ENCODE data around the gene CNTNAP2. TPM values are rescaled to one million over a fixed set of nuclear protein-coding genes. Genes with fewer than 3 reads are reported as not detected.

Gene CNTNAP2
- total and polyA plus RNA-seq, 2 of the 4 experiments (the other 2 are of a cell fraction), result not detected

GRCh38 chr7:146235195-146235594 lies 118.6 kb downstream of the CNTNAP2 start:
- BruUV-seq (replicated peaks), result no TSS peak
- ChIA-PET CTCF (no interaction called here), POLR2A (ENCODE audit: unreplicated experiment) (no interaction called here)
- Histone ChIP-seq H2AFZ (replicated peaks; ENCODE audit: low read length, poor library complexity) (no peak overlapping the region), H3K27ac (ENCODE audit: insufficient read depth, low read length) (no peak overlapping the region), H3K14ac (replicated peaks; ENCODE audit: low read depth, low read length) (no peak overlapping the region), H3K4me3 (ENCODE audit: insufficient read depth, low read depth, low read length) (no peak overlapping the region), H3K4me2 (ENCODE audit: low read depth, low read length) (no peak overlapping the region), H3K18ac (ENCODE audit: low read depth, low read length) (no peak overlapping the region), H3K4me1 (ENCODE audit: control insufficient read depth, insufficient read depth, low read length) (no peaks in the 10 kb centered on the region), H3K4ac (ENCODE audit: low read depth, low read length) (no peak overlapping the region), H3K9me3 (ENCODE audit: control insufficient read depth, insufficient read depth, low read length) (peaks cover 7% of the 10 kb centered on the region; the same call in 1 of the 2 replicates), H3K56ac (ENCODE audit: extremely low read depth, insufficient read depth, low read length) (no peak overlapping the region), H4K8ac (ENCODE audit: low read depth in 2 of 2, low read length in 2 of 2) (no peak overlapping the region), H2BK20ac (ENCODE audit: low read depth, low read length) (no peak overlapping the region), H3K9ac (ENCODE audit: low read depth, low read length) (no peak overlapping the region), H2AK5ac (ENCODE audit: low read depth, low read length) (no peak overlapping the region), H2BK5ac (ENCODE audit: low read depth, low read length, poor library complexity, severe bottlenecking) (no peak overlapping the region), H3K9me1 (ENCODE audit: insufficient read depth, low read length) (no peaks in the 10 kb centered on the region), H3K79me1 (ENCODE audit: low read depth in 1 of 2, low read length in 2 of 2) (no peaks in the 10 kb centered on the region), H2BK120ac (ENCODE audit: low read depth, low read length) (no peak overlapping the region), H2BK15ac (ENCODE audit: low read depth, low read length) (no peak overlapping the region), H3K23ac (ENCODE audit: low read depth, low read length) (no peak overlapping the region), H4K91ac (ENCODE audit: insufficient read depth, low read depth, low read length) (no peak overlapping the region), H3K36me3 (ENCODE audit: control insufficient read depth, insufficient read depth, low read length) (no peaks in the 10 kb centered on the region), H3K27me3 (ENCODE audit: control insufficient read depth, insufficient read depth, low read length) (no peaks in the 10 kb centered on the region), H4K5ac (ENCODE audit: low read depth, low read length) (no peak overlapping the region), H4K20me1 (ENCODE audit: insufficient read depth, low read length) (no peaks in the 10 kb centered on the region), H2AK9ac (replicated peaks; ENCODE audit: low read depth, low read length, poor library complexity) (no peak overlapping the region)
- WGBS, 2 experiments (ENCODE audit: extremely low coverage in 2 of 2, insufficient read length in 1 of 2), result no CpG with 5 or more reads among the region's 1 CpG
- intact Hi-C loops (cut with micrococcal nuclease) (no loop called here), in situ Hi-C loops (cut with MboI; ENCODE audit: low sequenced_read_pairs) (no loop called here), dilution Hi-C loops (cut with HindIII; ENCODE audit: low sequenced_read_pairs, unreplicated experiment) (no loop called here)
- no peak for DNase-seq
- TF ChIP-seq RCOR1 (IDR thresholded peaks at IDR 0.05; ENCODE audit: insufficient replicate concordance, low read length), result no peak
- TF ChIP-seq BHLHE40 (IDR thresholded peaks at IDR 0.05; ENCODE audit: low read depth, low read length), result no peak
- TF ChIP-seq RFX5 (IDR thresholded peaks at IDR 0.05; ENCODE audit: low read depth, low read length), result no peak
- TF ChIP-seq RAD21 (IDR thresholded peaks at IDR 0.05; ENCODE audit: low read length), result no peak
- TF ChIP-seq MAZ (IDR thresholded peaks at IDR 0.05; ENCODE audit: borderline replicate concordance, low read depth, low read length), result no peak
- TF ChIP-seq CEBPB (IDR thresholded peaks at IDR 0.05; ENCODE audit: low read depth, low read length), result no peak
- TF ChIP-seq NFE2L2 (IDR thresholded peaks at IDR 0.05; ENCODE audit: low read depth, low read length), result no peak
- no peak for TF ChIP-seq USF2 (IDR thresholded peaks at IDR 0.05; ENCODE audit: low read depth, low read length)
- no peak for TF ChIP-seq POLR2A (IDR thresholded peaks at IDR 0.05; ENCODE audit: low read depth, low read length)
- TF ChIP-seq FOS (IDR thresholded peaks at IDR 0.05; ENCODE audit: low read depth, low read length), result no peak
- TF ChIP-seq MAFK (IDR thresholded peaks at IDR 0.05; ENCODE audit: low read depth, low read length), result no peak
- no peak for ATAC-seq (ENCODE audit: low read depth)
